HG03457 (cell line): ENCODE results near the gene CUTA.
A peak's percentile ranks its signal among the peaks of the same experiment; 100 is the strongest.

Experiments
- ATAC-seq: cut with Tn5 transposase; IDR thresholded peaks from one replicate; pipeline ENCODE4 v1.9.1; 2021; ENCODE audit warnings: moderate number of reproducible peaks; ENCODE audit not compliant: unreplicated experiment

CUTA gene

DNA sequence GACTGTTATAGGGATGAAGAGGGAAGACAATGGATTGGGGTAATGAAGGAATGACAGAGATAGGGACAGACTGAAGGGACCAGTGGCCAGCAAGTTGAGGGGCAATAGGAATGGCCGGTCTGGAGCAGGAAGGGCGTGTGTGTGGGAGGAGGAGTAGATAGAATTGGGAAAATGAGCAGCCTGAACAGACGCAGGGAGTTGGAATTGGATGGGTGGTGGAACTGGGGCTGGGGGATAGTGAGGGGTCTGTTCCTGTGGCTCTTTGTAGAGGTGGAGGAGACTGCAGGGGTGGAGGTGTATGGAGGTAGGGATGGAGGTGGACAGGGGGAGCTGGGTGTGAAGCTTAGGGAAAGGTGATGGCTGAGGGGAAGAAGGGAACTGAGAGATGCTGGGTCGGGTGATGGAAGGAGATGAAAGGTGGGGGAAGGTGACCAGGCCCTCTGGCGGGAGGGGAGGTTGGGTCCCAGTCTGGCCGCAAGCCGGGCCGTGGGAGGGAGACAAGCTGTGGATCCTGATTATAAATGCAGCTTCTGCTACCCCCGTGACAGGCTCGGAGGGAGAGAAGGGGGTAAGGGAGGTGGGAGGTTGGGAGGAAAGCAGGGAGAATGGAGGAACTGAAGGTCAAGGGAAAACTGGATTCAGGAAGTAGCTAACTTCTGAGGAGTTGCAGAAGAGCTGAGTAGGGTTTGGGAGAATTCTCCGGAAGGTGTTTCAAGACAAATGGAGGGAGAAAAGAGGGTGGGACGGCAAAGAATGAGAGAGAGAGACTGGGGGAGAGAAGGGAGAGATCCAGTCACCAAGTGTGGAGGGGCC, 7.2 kb upstream of the CUTA start:
- no peak for ATAC-seq

DNA sequence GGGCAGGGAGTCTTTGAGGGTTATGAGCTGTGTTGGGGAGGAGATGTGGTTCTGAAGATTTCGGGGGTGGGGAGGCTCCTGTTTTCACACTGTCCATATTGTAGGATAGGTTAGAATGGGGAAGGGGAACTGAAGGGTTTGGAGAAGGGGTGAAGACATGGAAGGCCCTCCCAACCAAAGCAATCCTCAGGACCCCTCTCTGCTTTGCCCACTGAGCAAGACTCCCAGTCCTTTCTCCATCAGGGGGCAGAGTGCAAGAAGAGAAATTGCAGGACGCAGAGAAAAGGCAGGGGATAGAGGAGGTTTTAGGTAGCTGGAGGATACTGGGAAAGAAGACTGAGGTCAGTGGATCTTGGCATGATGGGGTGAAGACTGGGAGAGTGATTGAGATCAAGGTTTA, 5.9 kb upstream of the CUTA start:
- ATAC-seq, result no peak

DNA sequence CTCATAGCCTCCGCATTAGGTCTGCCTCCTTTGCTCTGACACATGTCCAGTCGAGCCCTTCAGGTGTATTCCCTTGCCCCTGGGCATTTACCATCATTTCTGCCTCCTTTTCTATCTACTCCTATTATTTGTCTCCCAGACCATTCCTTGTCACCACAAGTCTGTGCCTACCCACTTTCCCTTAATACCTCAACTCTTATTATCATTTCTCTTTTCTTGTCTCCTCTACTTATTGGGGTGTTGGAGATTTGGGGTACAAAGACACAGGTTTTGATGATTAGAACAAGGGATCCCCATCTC, 3.4 kb upstream of the CUTA start:
- no peak for ATAC-seq

DNA sequence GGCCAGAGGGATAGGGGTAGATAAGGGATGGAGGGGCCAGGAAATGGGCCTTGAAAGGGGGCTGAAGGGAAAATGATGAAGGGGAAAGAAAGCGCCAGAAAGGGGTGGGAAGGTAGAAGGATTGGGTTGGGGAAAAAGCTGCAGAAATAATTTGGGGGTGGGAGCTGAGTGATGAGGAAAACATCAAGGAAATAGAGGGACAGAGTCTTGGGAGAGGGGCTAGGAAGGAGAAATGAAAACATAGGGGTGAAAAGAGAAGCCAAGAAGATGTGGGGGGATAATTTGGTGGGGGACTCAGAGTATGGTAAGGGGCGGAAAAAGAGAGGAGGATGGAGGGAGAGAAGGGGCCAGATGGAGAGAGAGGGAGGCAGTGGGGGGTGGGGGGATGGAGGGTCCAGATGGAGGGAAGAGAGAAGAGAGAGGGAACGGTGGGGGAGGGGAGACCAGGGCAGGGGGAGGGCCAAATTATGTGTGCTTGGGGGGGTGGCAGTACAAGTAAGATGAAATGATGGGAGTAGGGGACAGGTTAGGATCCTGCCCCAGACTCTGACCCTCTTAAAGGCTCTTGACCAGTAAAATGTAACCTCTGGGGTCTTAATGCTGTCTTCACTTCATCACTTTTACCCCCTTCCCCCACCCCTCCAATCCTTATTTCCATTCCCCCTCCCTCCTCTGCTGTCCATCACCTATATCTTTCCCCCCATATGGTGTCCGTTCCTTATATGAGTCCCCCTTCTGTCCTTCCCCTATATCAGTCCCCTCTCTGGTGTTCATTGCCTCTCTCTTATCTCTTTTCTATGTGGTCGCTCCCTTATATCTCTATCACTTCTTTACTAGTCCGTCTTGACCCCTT, 2.8 kb upstream of the CUTA start:
- ATAC-seq, result no peak

DNA sequence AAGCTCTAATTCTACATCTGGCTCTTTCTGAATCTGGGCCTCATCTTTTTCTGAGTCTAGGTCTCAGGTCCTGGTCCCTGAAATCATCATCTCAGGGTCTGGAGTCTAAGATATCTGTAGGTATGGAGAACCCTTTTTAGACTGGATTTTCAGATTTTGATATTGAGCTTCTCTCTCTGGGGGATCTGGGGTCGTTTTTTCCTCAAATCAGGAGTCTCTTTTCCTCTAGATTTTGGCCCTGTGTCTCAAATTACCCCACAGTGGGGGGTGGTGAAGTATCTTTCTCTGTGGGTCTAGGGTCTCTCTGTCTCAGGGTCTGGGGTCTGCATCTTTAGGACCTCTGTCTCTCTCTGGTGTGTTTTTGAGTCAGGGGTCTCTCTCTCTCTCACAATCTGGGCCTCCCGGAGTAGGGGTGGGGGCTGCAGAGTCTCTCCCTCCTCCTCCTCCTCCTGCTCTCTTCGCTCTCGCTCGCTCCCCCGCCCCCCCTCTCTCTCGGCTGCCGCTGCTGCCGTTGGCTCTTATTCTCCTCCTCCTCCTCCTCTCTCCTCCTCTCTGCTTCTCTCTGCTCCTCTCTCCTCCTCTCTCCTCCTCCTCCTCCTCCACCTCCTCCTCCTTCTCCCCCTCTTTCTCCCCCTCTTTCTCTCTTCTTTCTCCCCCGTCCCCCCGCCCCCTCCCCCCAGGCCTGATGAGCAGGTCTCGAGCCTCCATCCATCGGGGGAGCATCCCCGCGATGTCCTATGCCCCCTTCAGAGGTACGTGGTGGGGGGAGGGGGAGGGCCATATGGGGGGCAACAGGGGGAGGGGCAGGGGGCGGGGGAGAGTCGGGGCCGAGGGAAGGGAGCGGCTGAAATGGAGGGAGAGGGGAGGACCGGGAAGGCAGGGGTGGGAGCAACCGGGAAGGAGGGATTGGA, 1.9 kb upstream of the CUTA start, which contains the start of gene SYNGAP1:
Gene SYNGAP1 (plus strand): TSS at position 486 of the 911 bp plus-strand sequence. CDS start 200 bp downstream, at position 686.
- no peak for ATAC-seq

DNA sequence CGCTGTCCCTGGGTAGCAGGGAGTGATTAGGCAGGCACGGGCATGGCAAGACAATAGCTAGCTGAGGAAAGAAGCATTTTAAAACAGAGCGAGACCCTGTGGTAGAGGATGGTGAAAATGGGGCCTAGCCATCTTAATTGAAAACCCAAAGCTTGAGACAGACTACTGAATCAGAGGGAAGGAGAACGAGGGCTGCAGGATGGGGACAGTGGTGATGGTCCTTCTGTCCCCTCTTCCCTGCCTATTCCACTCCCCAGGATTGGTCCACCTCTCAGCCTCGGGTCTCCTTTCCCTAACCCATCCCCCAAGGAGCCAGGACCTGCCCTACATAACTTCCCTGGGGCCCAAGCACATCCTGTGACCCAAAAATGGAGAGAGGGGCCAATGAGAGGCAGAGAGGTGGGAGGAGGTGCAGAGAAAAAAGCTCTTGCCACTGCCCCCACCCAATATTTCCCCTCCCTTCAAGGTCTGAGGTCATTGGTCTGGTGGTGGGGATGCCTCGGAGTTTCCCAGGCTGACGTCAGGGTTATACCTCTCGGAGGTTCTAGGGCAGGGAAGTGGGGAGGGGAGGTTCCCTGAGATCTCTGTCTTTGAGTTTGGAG, 884 bp upstream of the CUTA start:
- ATAC-seq, result no peak

DNA sequence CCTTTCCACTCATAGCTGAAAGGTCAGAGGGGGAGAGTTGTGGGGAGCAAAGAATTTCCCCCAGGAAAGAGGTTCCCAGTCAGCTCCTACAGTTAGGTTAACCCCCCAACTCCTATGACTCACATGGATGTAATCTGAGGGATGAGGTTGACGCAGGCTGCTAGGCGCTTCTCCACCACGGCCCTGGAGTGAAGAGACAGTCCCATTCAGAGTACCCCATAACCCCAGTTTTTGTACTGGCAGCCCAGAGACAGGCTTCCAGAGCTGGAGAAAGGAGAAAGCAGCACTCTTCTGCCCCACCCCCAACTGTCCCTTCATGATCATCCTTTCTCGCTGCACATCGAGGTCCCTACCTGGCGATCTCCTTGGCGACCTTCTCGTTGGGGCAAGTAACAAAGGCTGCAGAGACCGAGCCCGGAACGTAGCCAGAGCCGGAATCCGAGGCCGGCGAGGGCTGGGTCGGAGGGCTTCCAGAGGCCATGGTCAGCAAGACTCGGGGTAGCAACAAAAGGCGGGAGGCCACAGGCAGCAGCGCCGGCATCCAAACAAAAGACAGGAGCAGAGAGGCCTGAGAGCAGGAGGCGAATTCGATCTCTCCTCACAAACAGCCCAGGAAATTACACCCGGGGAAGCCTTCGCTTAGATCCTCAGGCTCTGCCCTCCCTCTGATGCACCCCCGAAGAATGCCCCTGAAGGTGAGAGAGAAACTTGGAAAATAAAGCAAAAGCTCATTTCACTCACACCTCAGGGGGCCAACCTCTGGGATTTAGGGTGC, 592 bp downstream of the CUTA start:
- no peak for ATAC-seq

DNA sequence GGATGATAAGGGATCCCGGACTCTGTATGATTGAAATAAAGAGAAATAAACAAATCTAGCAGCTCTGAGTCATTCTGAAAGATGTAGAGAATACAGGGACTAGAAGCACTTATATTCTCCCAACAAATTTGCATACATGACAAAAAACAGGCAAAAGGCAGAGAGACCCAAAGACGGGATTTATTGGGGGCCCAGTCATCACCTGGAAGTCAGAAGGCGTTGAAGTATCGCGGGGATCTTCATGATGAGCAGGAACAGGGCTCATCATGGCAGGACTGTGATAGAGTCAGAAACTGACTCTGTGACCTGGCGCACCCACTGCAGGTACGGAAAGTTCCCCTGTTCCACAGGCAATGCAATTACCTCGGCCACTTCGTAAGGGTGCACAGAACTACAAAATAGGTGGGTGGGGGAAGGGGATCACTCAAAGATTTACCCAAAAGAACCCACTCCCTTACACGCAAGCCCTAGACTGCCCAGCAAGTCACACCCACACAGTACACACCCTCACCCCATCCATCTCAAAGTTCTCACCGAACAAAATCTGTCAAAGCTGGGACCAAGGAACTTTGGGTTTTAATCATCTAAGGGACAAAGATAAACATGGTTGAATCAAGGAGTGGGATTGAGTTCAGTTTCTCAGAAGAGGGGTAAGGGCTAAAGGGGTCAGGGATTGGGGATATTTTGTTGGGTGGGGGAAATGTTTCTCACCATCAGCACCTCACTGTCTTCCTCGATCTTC, 1.4 kb downstream of the CUTA start:
- ATAC-seq, result no peak

DNA sequence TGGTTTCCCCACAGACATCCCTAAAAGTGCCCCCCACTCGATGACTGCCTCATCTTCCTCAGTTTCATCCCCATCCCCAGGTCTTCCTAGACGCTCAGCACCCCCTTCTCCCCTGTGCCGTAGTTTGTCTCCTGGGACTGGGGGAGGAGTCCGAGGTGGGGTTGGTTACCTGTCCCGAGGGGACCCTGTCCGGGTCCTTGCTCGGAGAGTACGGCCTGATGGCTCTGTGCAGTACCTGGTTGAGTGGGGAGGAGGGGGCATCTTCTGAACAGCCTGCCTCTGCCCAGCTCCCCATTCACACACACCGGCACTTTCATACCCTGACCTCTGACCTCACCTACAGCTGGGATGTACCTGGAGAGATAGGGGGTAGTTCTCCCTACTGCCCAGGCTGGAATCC, 2.1 kb downstream of the CUTA start:
- no peak for ATAC-seq

DNA sequence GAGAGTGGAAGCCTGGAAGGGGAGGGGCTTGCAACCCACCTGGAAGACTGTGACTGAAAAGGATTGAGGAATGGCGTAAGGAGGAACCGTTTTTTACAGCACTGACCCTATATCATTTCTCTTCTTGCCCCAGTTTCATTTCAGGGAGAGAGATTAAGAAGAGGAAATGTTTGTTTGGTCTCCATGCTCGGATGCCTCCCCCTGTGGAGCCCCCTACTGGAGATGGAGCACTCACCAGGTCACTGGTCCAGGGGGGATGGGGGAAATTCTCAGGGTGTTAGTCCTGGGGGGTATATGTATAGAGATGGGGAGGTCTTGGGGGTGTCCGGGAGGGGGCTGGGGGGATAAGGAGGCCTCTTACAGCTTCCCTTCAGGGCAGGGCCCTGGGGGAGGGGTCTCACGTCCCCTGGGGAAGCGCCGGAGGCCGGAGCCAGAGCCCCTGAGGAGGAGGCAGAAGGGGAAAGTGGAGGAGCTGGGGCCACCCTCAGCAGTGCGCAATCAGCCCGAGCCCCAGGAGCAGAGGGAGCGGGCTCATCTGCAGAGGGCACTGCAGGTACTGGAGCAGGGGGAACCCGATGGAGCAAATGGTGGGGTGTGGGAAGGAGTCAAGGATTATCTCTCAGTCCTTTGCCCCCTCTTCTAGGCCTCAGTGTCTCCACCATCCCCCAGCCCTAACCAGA, 3.2 kb downstream of the CUTA start:
- ATAC-seq, result no peak

DNA sequence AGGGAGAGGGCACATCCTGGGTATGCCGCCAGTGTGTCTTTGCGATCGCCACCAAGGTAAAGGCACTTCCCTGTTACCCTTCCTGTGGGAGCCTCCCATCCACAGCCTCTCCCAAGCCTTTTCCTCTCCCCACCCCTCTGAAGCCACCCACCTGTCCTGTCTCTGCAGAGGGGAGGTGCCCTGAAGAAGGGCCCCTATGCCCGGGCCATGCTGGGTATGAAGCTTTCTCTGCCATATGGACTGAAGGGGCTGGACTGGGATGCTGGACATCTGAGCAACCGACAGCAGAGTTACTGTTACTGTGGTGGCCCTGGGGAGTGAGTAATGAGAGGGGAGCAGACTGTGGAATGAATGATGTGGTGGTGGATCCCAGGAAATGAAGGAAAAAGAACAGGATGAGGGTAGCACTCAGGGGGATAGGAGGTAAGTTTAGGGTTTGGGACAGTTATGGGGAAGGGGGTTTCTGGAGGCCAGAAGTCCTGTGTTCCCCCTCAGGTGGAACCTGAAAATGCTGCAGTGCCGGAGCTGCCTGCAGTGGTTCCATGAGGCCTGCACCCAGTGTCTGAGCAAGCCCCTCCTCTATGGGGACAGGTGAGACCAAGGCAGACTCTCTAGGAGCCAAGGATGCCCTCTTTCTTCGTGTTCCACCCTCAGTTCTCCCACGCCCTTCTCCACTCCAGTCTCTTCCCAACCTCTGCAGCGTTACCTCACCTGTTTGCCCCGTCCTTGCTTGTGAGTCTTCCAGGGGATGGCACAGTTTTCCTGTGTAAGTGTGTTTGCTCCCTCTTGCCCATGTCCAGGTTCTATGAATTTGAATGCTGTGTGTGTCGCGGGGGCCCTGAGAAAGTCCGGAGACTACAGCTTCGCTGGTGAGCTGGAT, 4.4 kb downstream of the CUTA start:
- ATAC-seq, result no peak

DNA sequence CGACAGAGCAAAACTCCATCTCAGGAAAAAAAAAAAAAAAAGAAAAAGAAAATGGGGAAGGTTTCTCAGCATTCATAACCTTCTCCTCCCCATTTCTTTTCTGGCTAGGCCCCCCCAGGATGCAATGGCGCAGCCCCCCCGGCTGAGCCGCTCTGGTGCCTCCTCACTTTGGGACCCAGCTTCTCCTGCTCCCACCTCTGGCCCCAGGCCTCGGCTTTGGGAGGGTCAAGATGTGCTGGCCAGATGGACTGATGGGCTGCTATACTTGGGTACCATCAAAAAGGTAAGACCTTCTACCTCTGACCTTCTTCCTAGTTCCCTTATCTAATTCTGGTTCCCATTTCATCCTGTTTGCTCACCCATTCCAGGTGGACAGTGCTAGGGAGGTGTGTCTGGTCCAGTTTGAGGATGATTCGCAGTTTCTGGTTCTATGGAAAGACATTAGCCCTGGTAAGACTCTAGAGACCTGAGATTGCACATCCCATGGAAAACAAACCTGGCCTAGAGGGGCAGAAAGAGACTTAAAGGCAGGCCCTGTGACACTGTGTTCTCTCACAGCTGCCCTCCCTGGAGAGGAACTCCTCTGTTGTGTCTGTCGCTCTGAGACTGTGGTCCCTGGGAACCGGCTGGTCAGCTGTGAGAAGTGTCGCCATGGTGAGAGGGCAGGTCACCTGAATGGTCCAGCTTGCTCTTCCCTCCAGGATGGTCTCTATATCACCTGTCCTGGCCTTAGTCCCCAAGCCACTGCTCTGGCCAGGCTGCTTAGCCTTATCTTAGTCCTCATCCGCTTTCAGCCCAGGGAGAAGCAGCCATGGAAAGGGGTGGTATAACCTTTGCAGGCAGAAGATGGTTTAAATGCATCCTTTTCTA, 5.5 kb downstream of the CUTA start:
- ATAC-seq, result no peak

DNA sequence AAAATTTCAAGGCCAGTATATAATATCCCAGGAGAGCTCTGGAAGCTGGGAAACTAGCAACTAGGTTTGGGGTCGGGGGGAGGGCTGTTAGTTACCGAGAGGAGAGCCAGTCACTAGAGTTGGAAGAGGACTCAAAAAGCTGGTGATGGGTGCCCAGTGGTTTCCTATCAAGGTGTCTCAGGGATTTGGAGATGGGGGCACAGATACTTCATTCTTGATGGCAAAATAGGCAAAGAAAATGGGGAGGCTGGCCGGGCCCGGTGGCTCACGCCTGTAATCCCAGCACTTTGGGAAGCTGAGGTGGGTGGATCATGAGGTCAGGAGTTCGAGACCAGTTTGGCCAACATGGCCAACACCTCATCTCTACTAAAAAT, 6.3 kb downstream of the CUTA start:
- ATAC-seq, result no peak

DNA sequence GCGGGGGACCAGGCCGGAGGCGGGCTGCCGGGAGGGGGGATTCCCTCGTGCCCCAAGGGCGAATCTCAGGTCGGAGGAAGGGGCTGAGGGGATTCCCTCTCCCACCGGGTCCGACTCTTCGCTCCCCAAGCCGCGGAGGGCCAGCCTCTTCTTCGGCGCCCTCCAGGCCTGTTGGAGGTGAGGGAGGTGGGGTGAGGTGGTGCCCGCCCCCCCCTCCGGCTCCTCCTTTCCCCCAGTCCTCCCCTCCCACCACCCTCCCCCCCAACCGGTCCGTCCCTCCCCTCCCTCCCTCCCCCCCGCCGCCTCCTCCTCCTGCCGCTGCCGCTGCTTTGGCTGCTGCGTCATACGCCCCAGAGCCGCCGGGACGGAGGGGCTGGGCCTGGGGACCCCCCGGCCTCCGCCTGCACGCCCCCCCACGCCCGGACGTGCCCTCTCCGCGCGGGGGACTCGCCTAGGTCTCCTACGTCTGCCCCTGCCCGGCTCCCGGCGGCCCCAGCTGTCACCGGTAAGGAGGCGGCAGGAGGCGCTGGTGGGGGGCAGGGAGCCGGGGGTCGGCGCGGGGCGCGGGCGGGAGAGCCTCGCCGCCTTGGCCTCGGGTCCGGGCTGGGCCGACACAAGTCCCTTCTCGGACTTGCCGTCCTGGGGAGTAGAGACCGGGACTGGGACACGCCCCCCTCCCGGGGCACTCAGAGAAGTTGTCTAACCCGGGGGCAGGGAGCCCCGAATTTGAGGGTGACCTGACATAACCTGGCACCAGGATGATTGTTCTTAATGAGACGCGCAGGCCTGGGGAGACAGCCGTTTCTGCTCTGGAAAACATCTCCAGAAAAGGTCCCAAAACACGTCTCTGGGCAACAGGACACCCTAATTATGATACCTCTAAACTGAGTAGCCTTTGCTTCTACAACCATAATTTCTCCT, 6.9 kb downstream of the CUTA start, which contains the start of gene PHF1:
Gene PHF1 (plus strand): TSS at position 304 of the 921 bp plus-strand sequence. CDS start 1,250 bp downstream, outside the sequence.
- ATAC-seq, result peak; percentile 31

DNA sequence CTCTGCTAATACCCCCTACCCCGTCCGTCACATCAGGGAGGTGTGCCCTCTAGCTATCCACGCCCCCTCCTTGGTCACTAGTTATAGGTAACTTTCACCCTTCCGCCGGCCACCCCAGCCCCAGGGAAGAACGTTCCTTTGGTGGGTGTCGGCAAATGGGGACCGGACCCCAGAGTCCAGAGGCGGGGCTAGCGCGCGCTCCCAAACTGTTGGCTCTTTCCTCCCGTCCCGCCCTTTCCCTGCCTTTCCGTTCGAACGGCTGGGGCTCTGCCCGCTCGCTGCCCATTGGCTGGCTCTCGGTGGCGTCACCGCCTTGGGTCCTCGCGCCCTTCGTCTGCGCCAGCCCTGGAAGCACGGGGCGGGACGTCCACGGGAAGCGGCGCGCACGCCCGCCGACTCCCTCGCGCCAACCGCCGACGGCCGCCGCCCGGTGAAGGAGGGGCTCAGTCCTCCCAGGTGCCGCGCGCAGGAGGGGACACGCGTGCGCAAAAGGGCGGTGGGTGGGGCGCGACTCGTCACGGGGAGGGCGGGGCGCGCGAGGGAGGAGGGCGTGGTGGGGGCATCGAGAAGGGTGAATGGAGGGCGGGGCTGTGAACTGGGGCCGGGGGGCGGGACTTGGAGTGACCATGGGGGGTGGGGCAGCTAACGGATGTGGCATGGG, 7.7 kb downstream of the CUTA start:
- peak; percentile 66 for ATAC-seq
